Brain microvascular endothelial cell (primary cell): ENCODE measurements around the gene TTLL7.

Source experiments
- DNase-seq: peaks from one replicate; pipeline ENCODE4 v3.0.0-alpha.2; 2020
- H3K27ac ChIP-seq: fragments of 250-450 bp; sonication (Bioruptor Pico); 2 replicates; pipeline ENCODE4 v1.5.1; 2020; ENCODE audit warnings: mild to moderate bottlenecking, moderate library complexity
- H3K27me3 ChIP-seq: fragments of 250-450 bp; sonication (Bioruptor Pico); replicated peaks from 2 replicates; pipeline ENCODE4 v1.5.1; 2020; ENCODE audit warnings: mild to moderate bottlenecking
- H3K36me3 ChIP-seq: fragments of 250-450 bp; sonication (Bioruptor Pico); replicated peaks from 2 replicates; pipeline ENCODE4 v1.5.1; 2020; ENCODE audit warnings: mild to moderate bottlenecking
- H3K4me3 ChIP-seq: 2 replicates; pipeline ENCODE4 v1.5.1; 2011; ENCODE audit warnings: low read depth, mild to moderate bottlenecking, control low read depth, low read length, moderate library complexity
- CTCF ChIP-seq: IDR thresholded peaks from 2 replicates; pipeline ENCODE4 v1.5.1; 2011; ENCODE audit warnings: low read depth, mild to moderate bottlenecking, moderate library complexity, low read length, control low read depth, inconsistent platforms; ENCODE audit errors: missing control alignments
- in situ Hi-C: cut with HindIII; loops from 2 replicates; pipeline ENCODE4 v1.10.0; 2017; ENCODE audit warnings: low sequenced_read_pairs, low pct_ligation_motif_present

Gene TTLL7

GRCh38 chr1:83970802-83971201 is 28.1 kb downstream of the TTLL7 start:
- H3K27ac ChIP-seq = no peak overlapping the region
- no peak overlapping the region for H3K4me3 ChIP-seq
- in situ Hi-C loops = no loop called here
- TF ChIP-seq CTCF = no peak
- H3K36me3 ChIP-seq = no peaks in the 10 kb centered on the region
- no peak for DNase-seq
- H3K27me3 ChIP-seq = no peaks in the 10 kb centered on the region

DNA sequence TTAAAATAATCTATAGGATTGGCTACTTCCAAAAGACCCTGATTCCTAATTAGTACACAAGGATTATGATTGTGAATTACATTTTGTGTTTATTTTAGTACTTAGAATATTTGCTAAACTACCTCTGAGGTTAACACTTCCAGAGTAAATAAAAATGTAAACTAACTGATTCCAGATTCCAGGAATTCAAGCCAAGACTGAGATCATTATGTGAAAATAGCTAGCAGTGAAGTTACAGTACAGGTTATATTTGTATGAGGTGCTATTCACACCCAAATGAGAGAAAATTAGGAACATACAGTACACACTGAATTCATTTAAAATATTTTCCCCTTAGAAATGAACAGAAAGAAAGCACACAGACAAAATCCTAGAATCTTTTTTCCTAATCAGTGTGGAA is 28.8 kb downstream of the TTLL7 start:
- Histone ChIP-seq H3K36me3 (no peaks in the 10 kb centered on the region), H3K27me3 (no peaks in the 10 kb centered on the region), H3K4me3 (no peak overlapping the region), H3K27ac (no peak overlapping the region)
- DNase-seq = no peak
- in situ Hi-C loops = no loop called here
- TF ChIP-seq CTCF = no peak

DNA sequence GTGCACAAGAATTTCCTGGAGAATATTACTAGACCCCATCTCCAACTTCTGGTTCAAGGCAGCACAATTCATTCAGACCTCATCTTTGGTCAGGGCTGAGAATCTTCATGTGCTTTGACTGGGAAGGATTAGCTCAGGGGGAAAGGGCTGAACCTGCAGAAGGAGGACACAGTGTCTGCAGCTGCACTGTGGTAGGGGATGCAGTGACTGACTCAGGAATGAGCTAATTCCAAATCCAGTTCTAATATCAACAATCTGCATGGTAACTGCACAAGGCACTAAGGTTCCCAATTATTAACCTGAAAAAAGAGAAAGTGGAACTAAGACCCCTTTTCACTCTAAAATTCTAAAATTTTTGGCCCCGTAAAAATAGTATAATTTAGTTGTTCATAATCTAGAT is 31.6 kb downstream of the TTLL7 start:
- no peaks in the 10 kb centered on the region for H3K36me3 ChIP-seq
- DNase-seq = no peak
- in situ Hi-C loops = no loop called here
- no peaks in the 10 kb centered on the region for H3K27me3 ChIP-seq
- no peak overlapping the region for H3K4me3 ChIP-seq
- TF ChIP-seq CTCF = no peak
- H3K27ac ChIP-seq = no peak overlapping the region

GRCh38 chr1:83964153-83964552 is 34.8 kb downstream of the TTLL7 start:
- in situ Hi-C loops = no loop called here
- TF ChIP-seq CTCF = no peak
- Histone ChIP-seq H3K4me3 (no peak overlapping the region), H3K27ac (no peak overlapping the region), H3K36me3 (no peaks in the 10 kb centered on the region), H3K27me3 (no peaks in the 10 kb centered on the region)
- no peak for DNase-seq

DNA sequence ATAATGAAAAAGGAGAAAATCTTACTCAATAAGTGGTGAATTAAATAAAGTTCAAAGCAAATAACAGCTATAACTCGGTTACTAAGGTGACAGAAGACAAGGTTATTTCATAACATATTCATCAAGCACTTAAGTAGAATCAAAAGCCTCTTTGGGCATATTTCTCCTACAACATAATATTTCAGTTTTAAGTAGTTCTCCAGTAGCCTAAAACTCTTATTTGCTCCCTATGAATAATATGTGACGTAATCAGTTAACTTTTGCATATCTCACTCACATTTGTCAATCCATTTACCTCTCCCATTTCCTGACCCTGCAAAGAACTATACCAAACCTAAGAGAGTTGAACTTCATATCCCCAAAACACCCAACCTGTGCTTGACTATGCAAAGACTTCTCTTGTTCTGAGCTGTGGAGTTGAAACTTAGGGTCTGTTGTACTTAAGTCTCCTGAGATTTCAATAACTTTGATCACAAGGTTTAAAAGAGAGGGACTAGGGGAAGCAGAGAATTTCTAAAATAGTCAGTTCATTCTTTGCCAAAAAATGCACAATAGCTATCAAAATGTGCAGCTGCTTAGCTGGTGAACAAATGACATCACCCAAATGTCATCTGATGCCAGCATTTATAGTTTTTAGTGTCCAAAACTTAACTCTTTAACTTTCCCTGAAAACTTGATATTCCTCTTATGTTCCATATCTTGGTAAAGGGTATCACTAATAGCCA is 37.2 kb downstream of the TTLL7 start:
- no peak overlapping the region for H3K4me3 ChIP-seq
- no peak for TF ChIP-seq CTCF
- no peaks in the 10 kb centered on the region for H3K27me3 ChIP-seq
- no peaks in the 10 kb centered on the region for H3K36me3 ChIP-seq
- in situ Hi-C loops = no loop called here
- DNase-seq = no peak
- H3K27ac ChIP-seq = no peak overlapping the region
